ACC112 (cell line): ENCODE measurements around the gene SNAPIN.
"Not testable (repeated sequence)": the region's sequence is repeated elsewhere in the genome, so short reads cannot be mapped to it uniquely, and the experiment has no call there.

Experiments
- H2AFZ ChIP-seq: fragments of 200-600 bp; sonication (generic); one replicate; pipeline ENCODE4 v1.6.0; 2017; ENCODE audit warnings: antibody characterized with exemption, low read length; ENCODE audit not compliant: unreplicated experiment
- H3K27ac ChIP-seq: fragments of 200-600 bp; sonication (generic); 2 replicates; pipeline ENCODE4 v1.5.1; 2014; ENCODE audit warnings: low read depth, mild to moderate bottlenecking, antibody characterized with exemption, low read length, moderate library complexity
- H3K27me3 ChIP-seq: fragments of 200-600 bp; sonication (generic); 2 replicates; pipeline ENCODE4 v1.6.1; 2014; ENCODE audit warnings: mild to moderate bottlenecking, antibody characterized with exemption, low read length, moderate library complexity, mixed read lengths; ENCODE audit not compliant: insufficient read depth
- H3K36me3 ChIP-seq: fragments of 200-600 bp; sonication (generic); 2 replicates; pipeline ENCODE4 v1.6.1; 2016; ENCODE audit warnings: mild to moderate bottlenecking, antibody characterized with exemption, low read length, moderate library complexity, mixed read lengths; ENCODE audit not compliant: insufficient read depth
- H3K4me1 ChIP-seq: fragments of 200-600 bp; sonication (generic); one replicate; pipeline ENCODE4 v1.6.1; 2016; ENCODE audit warnings: low read length, mixed read lengths; ENCODE audit not compliant: insufficient read depth, unreplicated experiment, control insufficient read depth
- H3K4me3 ChIP-seq: fragments of 200-600 bp; sonication (generic); 2 replicates; pipeline ENCODE4 v1.5.1; 2014; ENCODE audit warnings: mild to moderate bottlenecking, low read depth, low read length
- H3K79me2 ChIP-seq: fragments of 200-600 bp; sonication (generic); one replicate; pipeline ENCODE4 v1.6.0; 2016; ENCODE audit warnings: low read length; ENCODE audit not compliant: control insufficient read depth, unreplicated experiment, insufficient read depth

SNAPIN gene

GRCh38 chr1:153633754-153634665 lies 24.5 kb upstream of the SNAPIN start, which contains the start of gene CHTOP:
CHTOP (plus strand) TSS chr1:153634066; CDS start chr1:153636589, 2,523 bp downstream.
- Histone ChIP-seq H3K4me1 (peaks cover 17% of the 10 kb centered on the region), H3K27ac (peak within 1 kb of the TSS; percentile 100), H3K4me3 (peak within 1 kb of the TSS; percentile 94), H3K79me2 (peaks cover 40% of the 10 kb centered on the region), H3K36me3 (peaks cover 32% of the 10 kb centered on the region), H3K27me3 (no peaks in the 10 kb centered on the region), H2AFZ (peak within 1 kb of the TSS; percentile 93)

DNA sequence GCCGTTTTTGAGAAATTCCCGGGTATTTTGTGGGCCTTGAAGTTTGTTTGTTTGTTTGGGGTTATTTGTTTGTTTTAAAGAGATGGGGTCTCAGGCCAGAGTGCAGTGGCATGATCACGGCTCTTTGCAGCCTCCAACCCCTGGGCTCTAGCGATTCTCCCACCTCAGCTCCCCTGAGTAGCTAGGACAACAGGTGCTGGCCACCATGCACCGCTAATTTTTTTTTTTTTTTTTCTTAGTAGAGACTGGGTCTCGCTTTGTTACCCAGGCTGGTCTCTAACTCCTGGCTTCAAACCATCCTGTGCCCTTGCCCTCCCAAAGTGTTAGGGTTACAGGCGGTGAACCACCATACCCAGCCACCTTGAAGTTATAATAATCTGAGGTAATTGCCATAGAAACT lies 22.6 kb upstream of the SNAPIN start:
- Histone ChIP-seq H3K4me1 (peaks cover 17% of the 10 kb centered on the region), H3K36me3 (peaks cover 42% of the 10 kb centered on the region), H3K27ac (no peak overlapping the region), H3K4me3 (peak overlapping the region; percentile 94), H3K79me2 (peaks cover 46% of the 10 kb centered on the region), H2AFZ (no peak overlapping the region), H3K27me3 (no peaks in the 10 kb centered on the region)

DNA sequence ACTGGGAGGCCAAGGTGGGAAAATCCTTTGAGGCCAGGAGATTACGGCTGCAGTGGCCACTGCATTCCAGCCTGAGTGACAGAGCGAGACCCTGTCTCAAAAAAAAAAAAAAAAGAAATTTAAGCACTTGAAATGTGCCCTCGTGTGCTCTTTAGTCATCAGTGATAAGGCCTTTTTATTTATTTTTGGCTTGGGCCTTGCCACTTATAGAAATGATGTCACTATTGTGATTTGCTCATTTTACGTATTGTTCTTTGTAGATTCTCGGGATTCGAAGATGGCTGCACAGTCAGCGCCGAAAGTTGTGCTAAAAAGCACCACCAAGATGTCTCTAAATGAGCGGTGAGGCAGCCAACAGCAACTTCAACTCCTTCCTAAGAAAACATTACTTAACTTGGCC lies 22.2 kb upstream of the SNAPIN start:
- no peaks in the 10 kb centered on the region for H3K27me3 ChIP-seq
- peaks cover 17% of the 10 kb centered on the region for H3K4me1 ChIP-seq
- H3K27ac ChIP-seq: no peak overlapping the region; the same call in 1 of the 2 replicates
- H3K4me3 ChIP-seq: peak overlapping the region; percentile 94; the same call in 1 of the 2 replicates
- peaks cover 46% of the 10 kb centered on the region for H3K79me2 ChIP-seq
- H3K36me3 ChIP-seq: peaks cover 47% of the 10 kb centered on the region
- no peak overlapping the region for H2AFZ ChIP-seq

DNA sequence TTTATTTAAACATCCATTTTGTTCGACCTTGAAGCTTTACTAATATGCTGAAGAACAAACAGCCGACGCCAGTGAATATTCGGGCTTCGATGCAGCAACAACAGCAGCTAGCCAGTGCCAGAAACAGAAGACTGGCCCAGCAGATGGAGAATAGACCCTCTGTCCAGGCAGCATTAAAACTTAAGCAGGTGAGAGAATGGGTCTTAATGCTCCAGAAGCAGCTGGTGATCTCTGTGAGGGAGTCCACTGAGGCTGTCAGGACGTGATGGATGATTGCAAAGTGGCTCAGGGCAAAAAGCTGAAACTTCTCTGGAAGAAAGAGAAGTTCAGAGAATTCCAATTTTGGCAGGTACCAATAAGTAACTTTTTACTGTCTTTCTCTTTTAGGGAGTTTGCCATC lies 20.2 kb upstream of the SNAPIN start:
- H3K27ac ChIP-seq: no peak overlapping the region
- H3K36me3 ChIP-seq: peaks cover 53% of the 10 kb centered on the region

DNA sequence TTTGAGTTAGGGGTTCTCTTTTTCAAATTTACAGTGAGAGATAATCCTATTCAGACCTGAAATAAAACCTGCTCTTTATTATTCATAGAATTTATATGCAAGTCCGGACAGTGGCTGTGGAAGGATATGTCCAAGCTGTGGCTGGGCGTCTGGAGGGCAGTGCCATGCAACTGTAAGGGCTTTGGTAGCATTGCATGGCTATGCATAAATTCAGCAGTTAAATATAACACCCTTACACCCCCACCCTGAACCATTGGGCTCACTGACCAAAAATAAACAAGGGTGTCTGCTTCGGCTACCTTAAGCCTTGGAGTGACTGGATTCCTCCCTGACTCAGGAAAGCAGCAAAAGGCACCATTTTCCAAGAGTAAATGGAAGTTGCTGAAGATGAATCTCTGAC lies 19.2 kb upstream of the SNAPIN start:
- peaks cover 14% of the 10 kb centered on the region for H3K4me1 ChIP-seq
- peaks cover 53% of the 10 kb centered on the region for H3K79me2 ChIP-seq
- H2AFZ ChIP-seq: no peak overlapping the region
- no peak overlapping the region for H3K4me3 ChIP-seq
- H3K27me3 ChIP-seq: no peaks in the 10 kb centered on the region
- H3K27ac ChIP-seq: no peak overlapping the region
- peaks cover 62% of the 10 kb centered on the region for H3K36me3 ChIP-seq

More for the DNA sequence above, 20.2 kb upstream of the SNAPIN start:
- Histone ChIP-seq H2AFZ (no peak overlapping the region), H3K79me2 (peaks cover 53% of the 10 kb centered on the region), H3K4me3 (no peak overlapping the region), H3K27me3 (no peaks in the 10 kb centered on the region), H3K4me1 (peaks cover 14% of the 10 kb centered on the region)

DNA sequence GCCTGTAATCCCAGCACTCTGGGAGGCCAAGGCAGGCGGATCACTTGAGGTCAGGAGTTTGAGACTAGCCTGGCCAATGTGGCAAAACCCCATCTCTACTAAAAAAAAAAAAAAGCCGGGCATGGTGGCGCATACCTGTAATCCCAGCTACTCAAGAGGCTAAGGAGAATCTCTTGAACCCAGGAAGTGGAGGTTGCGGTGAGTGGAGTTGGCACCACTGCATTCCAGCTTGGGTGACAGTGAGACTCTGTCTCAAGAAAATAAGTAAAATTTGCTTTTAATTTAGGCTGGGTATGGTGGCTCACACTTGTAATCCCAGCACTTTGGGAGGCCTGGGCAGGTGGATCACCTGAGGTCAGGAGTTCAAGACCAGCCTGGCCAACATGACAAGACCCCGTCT lies 18.3 kb upstream of the SNAPIN start:
- Histone ChIP-seq H3K4me1 (peaks cover 14% of the 10 kb centered on the region), H3K79me2 (peaks cover 44% of the 10 kb centered on the region), H3K36me3 (peaks cover 71% of the 10 kb centered on the region)
- H3K27me3 ChIP-seq, H3K4me3 ChIP-seq, H3K27ac ChIP-seq, H2AFZ ChIP-seq: not testable (repeated sequence)

DNA sequence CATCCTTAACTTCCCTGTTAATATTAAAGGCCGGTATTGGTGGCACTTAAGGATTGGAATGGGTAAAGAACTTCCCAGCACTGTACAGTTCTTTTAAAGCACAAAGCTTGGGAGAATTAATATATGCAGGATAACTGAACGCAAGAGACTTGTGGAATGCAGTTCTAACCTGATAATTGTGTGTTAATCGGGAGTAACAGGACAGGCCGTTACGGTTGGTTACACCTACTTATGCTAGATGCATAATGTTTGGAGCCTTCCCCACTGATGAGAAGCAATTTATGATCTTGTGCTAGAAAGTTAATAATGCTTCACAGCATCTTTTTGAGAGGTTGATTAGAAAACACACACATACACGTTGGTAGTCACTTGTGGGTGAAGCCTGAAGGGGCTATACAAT lies 17.6 kb upstream of the SNAPIN start:
- peaks cover 37% of the 10 kb centered on the region for H3K79me2 ChIP-seq
- no peak overlapping the region for H2AFZ ChIP-seq
- H3K4me1 ChIP-seq: peaks cover 8% of the 10 kb centered on the region

DNA sequence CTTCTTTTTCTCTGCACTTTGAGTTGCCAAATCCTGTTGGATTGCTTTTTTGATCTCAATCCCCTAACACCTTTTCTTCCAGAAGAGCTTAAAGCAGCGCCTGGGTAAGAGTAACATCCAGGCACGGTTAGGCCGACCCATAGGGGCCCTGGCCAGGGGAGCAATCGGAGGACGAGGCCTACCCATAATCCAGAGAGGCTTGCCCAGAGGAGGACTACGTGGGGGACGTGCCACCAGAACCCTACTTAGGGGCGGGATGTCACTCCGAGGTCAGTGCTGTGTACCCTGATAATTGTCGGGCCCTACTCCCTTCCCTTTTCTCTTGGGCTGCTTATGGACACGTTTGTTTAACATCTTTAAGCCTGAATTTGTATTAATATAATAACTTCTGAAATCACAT lies 16.3 kb upstream of the SNAPIN start:
- Histone ChIP-seq H2AFZ (no peak overlapping the region), H3K36me3 (peaks cover 64% of the 10 kb centered on the region), H3K4me3 (no peak overlapping the region), H3K4me1 (no peaks in the 10 kb centered on the region), H3K79me2 (peaks cover 24% of the 10 kb centered on the region), H3K27me3 (no peaks in the 10 kb centered on the region), H3K27ac (no peak overlapping the region)

More for the DNA sequence above, 17.6 kb upstream of the SNAPIN start:
- H3K27ac ChIP-seq: no peak overlapping the region
- H3K4me3 ChIP-seq: no peak overlapping the region
- peaks cover 75% of the 10 kb centered on the region for H3K36me3 ChIP-seq
- no peaks in the 10 kb centered on the region for H3K27me3 ChIP-seq

- H3K27me3 ChIP-seq: no peaks in the 10 kb centered on the region
- no peaks in the 10 kb centered on the region for H3K4me1 ChIP-seq
- no peak overlapping the region for H2AFZ ChIP-seq
- no peak overlapping the region for H3K4me3 ChIP-seq
- H3K36me3 ChIP-seq: peaks cover 56% of the 10 kb centered on the region
- H3K27ac ChIP-seq: no peak overlapping the region
- H3K79me2 ChIP-seq: peaks cover 17% of the 10 kb centered on the region
Measured at GRCh38 chr1:153643100-153643499, 15.4 kb upstream of the SNAPIN start.

- peaks cover 12% of the 10 kb centered on the region for H3K79me2 ChIP-seq
Measured at GRCh38 chr1:153643816-153644215, 14.7 kb upstream of the SNAPIN start.

More at GRCh38 chr1:153643816-153644215, 14.7 kb upstream of the SNAPIN start:
- Histone ChIP-seq H3K4me1 (no peaks in the 10 kb centered on the region), H3K27ac (no peak overlapping the region), H3K36me3 (peaks cover 51% of the 10 kb centered on the region), H3K4me3 (no peak overlapping the region), H2AFZ (no peak overlapping the region), H3K27me3 (no peaks in the 10 kb centered on the region)
